H1 (cell line): ENCODE measurements around the gene ADM5. TPM values are rescaled to one million over a fixed set of nuclear protein-coding genes. Genes with fewer than 3 reads are reported as not detected.

ENCODE experiments used
- BACH1 ChIP-seq: IDR thresholded peaks from 2 replicates; pipeline ENCODE4 v1.6.1; 2012; ENCODE audit warnings: low read length, improper control_type of control experiment
- CBX5 ChIP-seq: fragments of 300-800, 300-1000 bp; sonication (generic); IDR thresholded peaks from 2 replicates; pipeline ENCODE4 v1.7.1; 2016; ENCODE audit warnings: antibody characterized with exemption, low read length, low read depth
- HDAC2 ChIP-seq, 2 experiments: fragments of 300-600 bp in 1 of 2; sonication (generic) in 1 of 2; IDR thresholded peaks; 2 replicates each; pipeline ENCODE4 v1.6.1; 2011 to 2012; ENCODE audit warnings: low read depth in 2 of 2, low read length in 2 of 2, mild to moderate bottlenecking in 2 of 2, moderate library complexity in 2 of 2, borderline replicate concordance in 1 of 2, inconsistent platforms in 1 of 2
- JUN ChIP-seq: IDR thresholded peaks from 2 replicates; pipeline ENCODE4 v1.6.1; 2011; ENCODE audit warnings: low read depth, mild to moderate bottlenecking, improper control_type of control experiment, low read length
- KDM5A ChIP-seq: fragments of 200-600 bp; IDR thresholded peaks from 2 replicates; pipeline ENCODE4 v1.7.1; 2012; ENCODE audit warnings: mild to moderate bottlenecking, low read length, inconsistent platforms, mixed read lengths
- PHF8 ChIP-seq: fragments of 200-600 bp; sonication (generic); conservative IDR thresholded peaks from 2 replicates; pipeline ENCODE4 v1.7.1; 2012; ENCODE audit warnings: low read depth, mild to moderate bottlenecking, inconsistent platforms, low read length, moderate library complexity
- RBBP5 ChIP-seq: IDR thresholded peaks from 2 replicates; pipeline ENCODE4 v1.7.1; 2012; ENCODE audit warnings: low read depth, mild to moderate bottlenecking, inconsistent platforms, low read length, moderate library complexity, borderline replicate concordance
- RFX5 ChIP-seq: IDR thresholded peaks from 2 replicates; pipeline ENCODE4 v1.6.1; 2011; ENCODE audit warnings: low read depth, low read length, improper control_type of control experiment, borderline replicate concordance
- polyA plus RNA-seq, 7 experiments: library from polyadenylated mRNA; depleted of rRNA in 3 of 7; stranded (reverse) in 5 of 7; unstranded in 2 of 7; fragments of >200 nt in 5 of 7; fragments of 200-250 nt in 2 of 7; gene quantifications; 1 replicate in 5 of 7; 2 replicates in 1 of 7; 4 replicates in 1 of 7; pipeline versions ENCODE4 v1.2.1 to v1.2.3, GENCODE V29; 2011 to 2013; ENCODE audit warnings: missing spikeins in 2 of 7, mixed read lengths in 2 of 7
- total RNA-seq: library from RNA; stranded (reverse); fragmentation: NEBNext Ultra II Directional; extraction: Animal tissue kit (Norgen Biotek cat#: 25700); gene quantifications from 2 replicates; pipeline ENCODE4 v1.2.1, GENCODE V29; 2021
- TF ChIP-seq, protein P1 (sequence below): fragments of 300-600 bp; sonication (generic); IDR thresholded peaks from 2 replicates; pipeline ENCODE4 v1.7.1; 2012; ENCODE audit warnings: low read length, moderate library complexity, mild to moderate bottlenecking, inconsistent platforms; ENCODE audit not compliant: insufficient replicate concordance

The ADM5 gene
- total and polyA plus RNA-seq, 2 of the 8 experiments (the other 6 are each of a cell fraction or from before 2014, with no cell fraction given): 2.5 to 2.6 TPM

DNA sequence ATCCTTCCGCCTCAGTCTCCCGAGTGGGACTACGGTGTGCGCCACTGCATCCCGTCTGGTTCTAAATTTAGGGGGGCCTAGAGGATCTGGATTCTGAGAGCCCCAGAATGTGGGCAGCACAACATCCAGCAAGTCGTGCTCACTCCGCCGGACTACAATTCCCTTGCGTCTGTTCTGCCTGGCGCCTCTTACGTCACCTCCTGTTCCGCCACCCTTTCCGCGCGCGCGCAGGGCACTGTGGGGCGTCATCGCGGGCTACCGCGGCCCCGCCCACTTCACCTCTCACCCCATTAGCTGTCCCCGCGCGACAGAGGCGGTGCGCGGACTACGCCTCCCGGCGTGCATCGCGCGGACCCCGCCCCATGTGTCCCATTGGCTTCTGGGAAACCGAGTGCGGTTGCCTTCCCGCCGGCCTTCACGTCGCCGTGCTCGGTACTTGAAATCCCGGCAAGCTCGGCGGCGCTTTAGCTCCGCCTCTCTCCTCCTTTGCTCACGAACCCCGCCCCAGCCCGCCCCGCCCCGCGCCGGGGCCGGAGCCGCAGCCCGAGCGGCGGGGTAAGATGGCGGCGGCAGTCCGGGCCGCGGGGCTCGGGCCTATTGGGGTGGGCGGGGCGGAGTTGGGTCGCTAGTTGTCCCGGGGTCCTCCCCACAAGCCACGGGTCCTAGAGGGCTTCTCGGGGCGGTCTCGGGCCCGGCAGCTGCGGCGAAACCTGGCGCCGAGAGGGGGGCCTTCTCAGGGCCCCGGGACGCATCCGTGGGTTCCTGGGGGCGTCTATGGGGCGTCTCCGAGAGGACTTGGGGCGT lies 47.5 kb upstream of the ADM5 start, which contains the start of gene SCAF1 (continued):
- TF ChIP-seq, protein P1, sequence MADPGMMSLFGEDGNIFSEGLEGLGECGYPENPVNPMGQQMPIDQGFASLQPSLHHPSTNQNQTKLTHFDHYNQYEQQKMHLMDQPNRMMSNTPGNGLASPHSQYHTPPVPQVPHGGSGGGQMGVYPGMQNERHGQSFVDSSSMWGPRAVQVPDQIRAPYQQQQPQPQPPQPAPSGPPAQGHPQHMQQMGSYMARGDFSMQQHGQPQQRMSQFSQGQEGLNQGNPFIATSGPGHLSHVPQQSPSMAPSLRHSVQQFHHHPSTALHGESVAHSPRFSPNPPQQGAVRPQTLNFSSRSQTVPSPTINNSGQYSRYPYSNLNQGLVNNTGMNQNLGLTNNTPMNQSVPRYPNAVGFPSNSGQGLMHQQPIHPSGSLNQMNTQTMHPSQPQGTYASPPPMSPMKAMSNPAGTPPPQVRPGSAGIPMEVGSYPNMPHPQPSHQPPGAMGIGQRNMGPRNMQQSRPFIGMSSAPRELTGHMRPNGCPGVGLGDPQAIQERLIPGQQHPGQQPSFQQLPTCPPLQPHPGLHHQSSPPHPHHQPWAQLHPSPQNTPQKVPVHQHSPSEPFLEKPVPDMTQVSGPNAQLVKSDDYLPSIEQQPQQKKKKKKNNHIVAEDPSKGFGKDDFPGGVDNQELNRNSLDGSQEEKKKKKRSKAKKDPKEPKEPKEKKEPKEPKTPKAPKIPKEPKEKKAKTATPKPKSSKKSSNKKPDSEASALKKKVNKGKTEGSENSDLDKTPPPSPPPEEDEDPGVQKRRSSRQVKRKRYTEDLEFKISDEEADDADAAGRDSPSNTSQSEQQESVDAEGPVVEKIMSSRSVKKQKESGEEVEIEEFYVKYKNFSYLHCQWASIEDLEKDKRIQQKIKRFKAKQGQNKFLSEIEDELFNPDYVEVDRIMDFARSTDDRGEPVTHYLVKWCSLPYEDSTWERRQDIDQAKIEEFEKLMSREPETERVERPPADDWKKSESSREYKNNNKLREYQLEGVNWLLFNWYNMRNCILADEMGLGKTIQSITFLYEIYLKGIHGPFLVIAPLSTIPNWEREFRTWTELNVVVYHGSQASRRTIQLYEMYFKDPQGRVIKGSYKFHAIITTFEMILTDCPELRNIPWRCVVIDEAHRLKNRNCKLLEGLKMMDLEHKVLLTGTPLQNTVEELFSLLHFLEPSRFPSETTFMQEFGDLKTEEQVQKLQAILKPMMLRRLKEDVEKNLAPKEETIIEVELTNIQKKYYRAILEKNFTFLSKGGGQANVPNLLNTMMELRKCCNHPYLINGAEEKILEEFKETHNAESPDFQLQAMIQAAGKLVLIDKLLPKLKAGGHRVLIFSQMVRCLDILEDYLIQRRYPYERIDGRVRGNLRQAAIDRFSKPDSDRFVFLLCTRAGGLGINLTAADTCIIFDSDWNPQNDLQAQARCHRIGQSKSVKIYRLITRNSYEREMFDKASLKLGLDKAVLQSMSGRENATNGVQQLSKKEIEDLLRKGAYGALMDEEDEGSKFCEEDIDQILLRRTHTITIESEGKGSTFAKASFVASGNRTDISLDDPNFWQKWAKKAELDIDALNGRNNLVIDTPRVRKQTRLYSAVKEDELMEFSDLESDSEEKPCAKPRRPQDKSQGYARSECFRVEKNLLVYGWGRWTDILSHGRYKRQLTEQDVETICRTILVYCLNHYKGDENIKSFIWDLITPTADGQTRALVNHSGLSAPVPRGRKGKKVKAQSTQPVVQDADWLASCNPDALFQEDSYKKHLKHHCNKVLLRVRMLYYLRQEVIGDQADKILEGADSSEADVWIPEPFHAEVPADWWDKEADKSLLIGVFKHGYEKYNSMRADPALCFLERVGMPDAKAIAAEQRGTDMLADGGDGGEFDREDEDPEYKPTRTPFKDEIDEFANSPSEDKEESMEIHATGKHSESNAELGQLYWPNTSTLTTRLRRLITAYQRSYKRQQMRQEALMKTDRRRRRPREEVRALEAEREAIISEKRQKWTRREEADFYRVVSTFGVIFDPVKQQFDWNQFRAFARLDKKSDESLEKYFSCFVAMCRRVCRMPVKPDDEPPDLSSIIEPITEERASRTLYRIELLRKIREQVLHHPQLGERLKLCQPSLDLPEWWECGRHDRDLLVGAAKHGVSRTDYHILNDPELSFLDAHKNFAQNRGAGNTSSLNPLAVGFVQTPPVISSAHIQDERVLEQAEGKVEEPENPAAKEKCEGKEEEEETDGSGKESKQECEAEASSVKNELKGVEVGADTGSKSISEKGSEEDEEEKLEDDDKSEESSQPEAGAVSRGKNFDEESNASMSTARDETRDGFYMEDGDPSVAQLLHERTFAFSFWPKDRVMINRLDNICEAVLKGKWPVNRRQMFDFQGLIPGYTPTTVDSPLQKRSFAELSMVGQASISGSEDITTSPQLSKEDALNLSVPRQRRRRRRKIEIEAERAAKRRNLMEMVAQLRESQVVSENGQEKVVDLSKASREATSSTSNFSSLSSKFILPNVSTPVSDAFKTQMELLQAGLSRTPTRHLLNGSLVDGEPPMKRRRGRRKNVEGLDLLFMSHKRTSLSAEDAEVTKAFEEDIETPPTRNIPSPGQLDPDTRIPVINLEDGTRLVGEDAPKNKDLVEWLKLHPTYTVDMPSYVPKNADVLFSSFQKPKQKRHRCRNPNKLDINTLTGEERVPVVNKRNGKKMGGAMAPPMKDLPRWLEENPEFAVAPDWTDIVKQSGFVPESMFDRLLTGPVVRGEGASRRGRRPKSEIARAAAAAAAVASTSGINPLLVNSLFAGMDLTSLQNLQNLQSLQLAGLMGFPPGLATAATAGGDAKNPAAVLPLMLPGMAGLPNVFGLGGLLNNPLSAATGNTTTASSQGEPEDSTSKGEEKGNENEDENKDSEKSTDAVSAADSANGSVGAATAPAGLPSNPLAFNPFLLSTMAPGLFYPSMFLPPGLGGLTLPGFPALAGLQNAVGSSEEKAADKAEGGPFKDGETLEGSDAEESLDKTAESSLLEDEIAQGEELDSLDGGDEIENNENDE: no peak
- TF ChIP-seq CBX5 (no peak), BACH1 (peak; percentile 99), RBBP5 (no peak), JUN (no peak), PHF8 (peak; percentile 80), RFX5 (no peak), HDAC2 (IDR thresholded peaks at IDR 0.05; ENCODE audit: borderline replicate concordance in 1 of 2, low read depth in 2 of 2, low read length in 2 of 2) (peak; percentile 98 to 99), KDM5A (no peak)
